ENCODE results near the gene RASSF9.

RASSF9 gene

DNA sequence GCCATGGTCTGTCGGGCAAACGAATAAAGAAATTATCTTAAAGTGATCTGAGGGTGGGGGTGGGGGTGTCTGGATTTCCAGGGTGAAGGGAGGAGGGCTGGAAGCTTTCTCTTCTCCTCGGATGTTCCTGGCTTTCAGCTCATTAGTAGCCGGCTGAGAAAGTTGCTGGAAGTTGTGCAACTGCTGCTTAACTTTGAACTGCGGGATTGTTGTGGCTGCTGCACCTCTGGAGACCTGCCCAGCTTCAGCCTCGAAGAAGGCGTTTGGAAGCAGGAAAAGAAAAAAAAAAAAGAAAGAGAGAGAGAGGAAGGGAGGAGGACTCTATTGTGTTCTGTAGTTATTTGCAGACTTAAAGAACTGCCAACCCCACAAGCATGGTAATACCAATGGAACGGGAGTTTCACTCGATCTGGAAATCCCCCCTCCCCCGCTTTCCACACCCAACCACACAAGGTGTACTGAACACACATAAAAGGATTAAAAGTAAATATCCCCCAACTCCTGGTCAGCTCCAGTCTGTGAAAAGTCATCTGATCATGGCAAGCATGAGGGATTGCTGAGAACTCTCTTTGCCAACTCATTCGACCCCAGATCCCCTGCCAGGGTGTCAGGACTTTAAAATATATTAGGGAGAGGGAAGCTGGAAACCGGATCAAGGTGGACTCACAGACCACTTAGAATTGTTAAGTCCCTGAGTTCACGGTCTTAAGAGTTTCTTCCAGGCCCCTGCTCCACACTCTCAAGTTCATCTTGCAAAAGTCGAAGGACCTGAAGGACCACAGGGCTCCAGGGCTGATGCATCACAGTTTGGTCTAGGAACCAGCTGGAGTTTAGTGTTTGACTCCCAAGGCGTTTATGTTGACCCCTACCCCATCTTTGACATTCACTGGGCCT lies at the start of gene RASSF9:
Gene RASSF9, minus strand, starts transcription at position 213 of the 894 bp plus-strand sequence. Its CDS starts 208 bp downstream, at position 5.
- no peak for DNase-seq

- no peak for DNase-seq
Observed at GRCh38 chr12:85883763-85884162, 47.6 kb upstream of the RASSF9 start.

GRCh38 chr12:85877459-85877858 lies 41.2 kb upstream of the RASSF9 start:
- no peak for DNase-seq

DNA sequence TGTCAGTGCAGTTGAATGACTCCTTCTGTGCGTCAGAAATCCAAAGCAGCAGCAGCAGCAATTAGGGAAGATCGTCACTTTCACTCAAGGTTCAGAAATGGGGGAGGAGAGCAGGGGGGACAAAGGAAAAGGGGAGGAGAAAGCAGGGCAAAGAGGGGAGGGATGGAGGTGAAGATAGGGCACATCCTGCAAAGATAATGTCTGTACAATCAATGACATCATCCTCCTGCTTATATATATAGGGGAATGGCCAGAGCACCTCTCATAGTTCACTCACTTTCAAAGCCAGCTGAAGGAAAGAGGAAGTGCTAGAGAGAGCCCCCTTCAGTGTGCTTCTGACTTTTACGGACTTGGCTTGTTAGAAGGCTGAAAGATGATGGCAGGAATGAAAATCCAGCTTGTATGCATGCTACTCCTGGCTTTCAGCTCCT lies 37.8 kb upstream of the RASSF9 start, which contains the start of gene NTS:
Gene NTS, plus strand, starts transcription at position 265 of the 431 bp plus-strand sequence. Its CDS starts 109 bp downstream, at position 374.
- no peak for DNase-seq

GRCh38 chr12:85872497-85873091 lies 36.4 kb upstream of the RASSF9 start:
- no peak for DNase-seq

DNA sequence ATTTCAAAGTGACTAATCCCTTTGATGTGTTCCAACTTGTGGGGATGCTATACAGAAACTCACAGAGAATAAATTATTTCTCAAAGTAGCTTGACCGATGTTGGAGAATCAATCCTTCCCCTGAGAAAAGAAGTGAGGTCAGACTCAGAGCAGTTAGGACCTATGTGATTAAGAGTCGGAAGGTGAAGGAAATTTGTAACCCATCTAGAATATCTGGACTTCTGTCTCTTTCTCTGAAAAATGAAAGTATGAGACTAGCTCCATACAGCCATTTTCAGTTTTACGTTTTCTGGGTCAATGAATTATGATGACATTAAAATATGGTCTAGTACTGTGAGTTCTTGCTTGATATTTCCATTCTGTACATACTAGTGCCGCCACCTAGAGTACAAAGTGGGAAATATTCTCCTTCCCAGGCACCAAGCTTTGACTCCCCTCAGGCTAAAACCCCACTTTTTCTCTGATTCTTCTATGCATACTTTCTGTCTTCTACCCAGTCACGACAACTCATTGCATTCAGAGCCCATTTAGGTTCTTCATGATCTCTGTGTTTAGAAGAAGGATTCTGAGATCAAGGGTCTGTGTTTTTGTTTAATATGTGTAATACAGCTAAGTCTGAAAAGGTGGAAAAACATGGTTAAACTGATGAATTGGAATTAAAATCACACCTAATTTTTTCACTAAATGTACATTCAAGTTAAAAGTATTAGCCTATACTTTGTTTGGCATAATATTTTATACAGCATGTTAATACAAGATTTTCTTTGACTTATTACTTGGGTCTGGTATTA lies 31.0 kb upstream of the RASSF9 start:
- DNase-seq = no peak

DNA sequence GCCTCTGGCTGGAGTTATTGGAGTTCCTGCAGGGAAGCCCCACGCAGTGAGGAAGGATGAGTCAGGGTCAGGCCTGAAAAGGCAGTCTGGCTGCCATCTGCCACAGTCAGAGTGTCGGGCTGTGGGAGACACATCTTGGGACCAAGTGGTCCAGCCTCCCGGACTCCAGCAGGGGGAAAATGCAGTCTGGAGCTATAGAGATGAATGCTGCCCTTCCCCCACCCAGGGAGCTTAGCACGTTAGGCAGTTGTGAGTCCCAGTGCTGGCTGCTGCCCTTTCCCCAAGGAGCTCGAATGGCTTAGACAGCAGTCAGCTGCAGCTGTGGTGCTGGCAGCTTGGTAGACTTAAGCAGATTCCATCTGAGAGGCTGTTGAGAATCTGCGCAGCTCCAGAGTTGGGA lies 29.7 kb upstream of the RASSF9 start:
- no peak for DNase-seq

DNA sequence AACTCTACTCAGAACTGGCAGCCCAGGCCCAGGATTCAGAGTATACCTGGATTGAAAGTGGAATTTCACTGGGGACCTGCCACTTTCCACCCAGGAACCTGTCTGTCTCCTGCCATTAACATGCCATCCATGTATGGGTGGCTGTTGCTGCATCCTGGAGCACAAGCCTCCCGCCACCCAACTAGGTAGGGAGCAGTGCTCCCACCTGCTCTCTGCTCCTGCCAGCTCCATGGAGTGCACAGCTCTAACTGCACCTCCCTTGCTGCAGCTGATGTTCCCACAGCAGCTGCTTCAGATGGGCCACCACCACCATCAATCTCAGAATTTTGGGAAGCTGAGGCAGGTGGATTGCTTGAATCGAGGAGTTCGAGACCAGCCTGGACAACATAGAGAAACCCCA lies 20.8 kb upstream of the RASSF9 start:
- no peak for DNase-seq

DNA sequence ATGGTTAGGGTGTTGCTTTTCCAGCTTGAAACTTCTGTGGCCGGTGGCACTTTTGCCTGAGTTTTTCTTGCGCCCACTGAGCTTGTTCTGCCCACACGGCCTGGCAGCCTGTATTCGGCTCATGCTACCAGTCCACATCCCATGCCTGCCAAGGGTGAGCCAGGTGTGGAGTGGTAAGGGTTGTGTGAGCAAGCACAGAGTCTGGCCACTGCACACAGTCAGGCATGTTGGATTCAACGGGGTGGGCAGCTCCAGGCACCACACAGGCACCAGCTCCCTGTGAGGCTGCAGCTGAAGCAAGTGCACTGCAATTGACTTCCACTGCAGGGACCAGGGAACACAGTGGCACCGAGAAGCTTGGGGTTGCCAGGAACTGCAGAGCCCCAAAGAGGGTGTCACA lies 19.1 kb upstream of the RASSF9 start:
- no peak for DNase-seq

DNA sequence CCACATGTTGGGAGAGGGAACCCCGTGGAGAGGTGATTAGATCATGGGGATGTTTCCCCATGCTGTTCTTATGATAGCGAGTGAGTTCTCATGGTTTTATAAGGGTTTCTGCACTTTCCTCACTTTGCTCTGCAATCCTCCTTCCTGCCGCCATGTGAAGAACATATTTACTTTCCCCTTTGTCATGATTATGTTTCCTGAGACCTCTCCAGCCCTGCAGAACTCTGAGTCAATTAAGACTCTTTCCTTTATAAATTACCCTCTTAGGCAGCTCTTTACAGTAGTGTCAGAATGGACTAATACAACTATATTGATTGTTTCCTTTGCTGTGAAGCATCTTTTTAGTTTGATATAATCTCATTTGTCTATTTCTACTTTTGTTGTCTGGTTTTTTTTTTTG lies 13.1 kb upstream of the RASSF9 start:
- DNase-seq = no peak

- DNase-seq = no peak
Observed at GRCh38 chr12:85843606-85844310, 7.5 kb upstream of the RASSF9 start.

DNA sequence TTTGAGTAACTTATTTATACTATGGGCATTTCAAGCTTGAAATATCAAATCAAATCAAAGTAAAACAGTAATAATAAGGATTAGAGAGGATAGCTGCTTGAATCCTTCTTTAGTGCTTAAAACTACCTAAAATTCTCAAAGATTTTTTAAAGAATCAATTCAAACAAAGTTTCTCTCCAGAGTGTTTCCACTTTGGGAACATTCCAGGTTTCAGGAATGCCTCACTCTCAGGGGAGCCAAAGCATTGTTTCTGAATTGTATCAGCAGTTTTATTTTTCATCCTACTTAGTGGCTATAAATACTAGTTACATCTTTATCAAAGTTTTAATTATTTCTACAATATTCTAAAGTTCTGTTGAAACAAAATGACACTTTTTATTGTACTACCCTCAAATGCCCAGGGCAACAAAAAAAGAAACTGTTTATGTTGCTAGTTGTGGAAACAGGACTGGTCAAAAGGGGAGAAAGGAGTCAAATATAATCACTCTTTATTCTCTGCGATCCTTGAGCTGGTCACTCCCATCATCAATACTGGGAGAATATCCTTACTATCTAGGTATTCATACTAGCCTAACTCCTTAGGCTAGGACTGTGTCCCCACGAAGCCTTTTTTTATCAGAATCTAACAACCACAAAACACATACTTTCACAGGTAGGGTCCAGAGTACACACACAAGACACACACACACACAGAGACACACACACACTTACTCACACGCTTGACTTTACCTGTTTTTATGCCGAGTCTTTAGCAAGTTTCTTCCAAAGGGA lies 598 bp downstream of the RASSF9 start:
- DNase-seq = no peak

DNA sequence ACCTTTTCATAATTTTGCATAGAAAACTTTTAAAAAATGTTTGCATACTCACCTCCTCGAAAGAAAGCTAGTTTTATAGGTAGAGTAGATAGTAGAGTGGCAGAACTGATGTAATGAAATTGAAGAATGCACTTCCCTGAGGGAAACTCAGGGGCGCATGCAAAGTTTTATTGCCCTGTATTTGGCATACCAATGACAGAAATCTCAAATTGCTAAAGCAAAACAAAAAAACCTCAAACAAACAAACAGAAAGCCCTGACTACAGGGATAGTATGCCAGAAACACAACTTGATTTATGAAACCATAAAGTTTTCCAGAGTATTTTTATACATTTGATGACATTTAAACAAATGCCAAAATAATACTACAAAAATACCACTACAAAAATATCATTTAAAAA lies 1.8 kb downstream of the RASSF9 start:
- DNase-seq = no peak

- DNase-seq = no peak
Observed at GRCh38 chr12:85833579-85833978, 2.6 kb downstream of the RASSF9 start.

DNA sequence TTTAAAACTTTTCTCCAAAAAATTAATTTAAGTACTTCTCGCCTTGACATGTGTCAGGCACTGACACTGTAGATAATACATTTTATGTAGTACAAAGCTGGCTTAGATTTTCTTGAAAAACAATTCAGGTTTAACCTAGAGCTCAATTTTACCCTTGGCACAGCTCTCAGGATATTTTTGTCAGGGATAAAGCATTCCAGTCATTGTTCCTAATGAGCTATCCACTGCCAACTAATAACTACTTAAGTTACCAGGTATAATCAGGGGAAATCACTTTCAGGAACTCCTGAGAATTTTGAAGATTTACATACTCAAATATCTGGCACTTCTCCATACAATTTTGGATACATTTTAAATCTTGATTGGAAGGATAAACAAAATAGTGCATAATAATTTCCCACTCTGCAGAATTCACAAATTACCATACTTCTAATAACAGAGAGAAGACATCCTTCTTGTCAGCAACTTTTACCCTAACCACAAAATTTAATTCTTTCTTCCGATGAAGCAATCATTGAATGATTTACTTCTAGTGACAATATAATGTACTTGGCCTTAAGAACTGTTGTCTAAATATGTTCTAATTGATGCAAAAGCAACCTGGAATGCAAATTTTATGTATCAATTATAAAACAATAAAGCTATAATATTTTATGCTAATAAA lies 4.8 kb downstream of the RASSF9 start:
- DNase-seq = no peak

GRCh38 chr12:85829391-85829790 lies 6.8 kb downstream of the RASSF9 start:
- DNase-seq = no peak

- no peak for DNase-seq
Observed at GRCh38 chr12:85828576-85828975, 7.6 kb downstream of the RASSF9 start.

DNA sequence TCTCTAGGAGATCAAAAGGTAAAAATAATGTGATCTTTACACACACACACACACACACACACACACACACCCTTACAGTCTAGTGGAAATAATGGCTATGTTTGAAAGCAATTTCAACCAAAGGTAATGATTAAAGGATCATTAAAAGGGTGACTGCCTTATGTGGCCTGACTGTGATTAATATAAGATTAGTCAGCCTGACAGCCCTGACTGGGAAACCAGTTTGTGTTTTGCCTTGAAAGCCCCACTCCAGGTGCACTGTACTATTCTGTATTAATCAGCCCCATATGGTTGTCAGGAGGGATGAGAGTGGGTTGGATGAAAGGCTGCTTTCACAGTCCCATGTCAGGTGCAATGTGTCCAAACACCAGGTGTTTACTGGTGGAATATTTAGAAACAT lies 10.5 kb downstream of the RASSF9 start:
- no peak for DNase-seq

DNA sequence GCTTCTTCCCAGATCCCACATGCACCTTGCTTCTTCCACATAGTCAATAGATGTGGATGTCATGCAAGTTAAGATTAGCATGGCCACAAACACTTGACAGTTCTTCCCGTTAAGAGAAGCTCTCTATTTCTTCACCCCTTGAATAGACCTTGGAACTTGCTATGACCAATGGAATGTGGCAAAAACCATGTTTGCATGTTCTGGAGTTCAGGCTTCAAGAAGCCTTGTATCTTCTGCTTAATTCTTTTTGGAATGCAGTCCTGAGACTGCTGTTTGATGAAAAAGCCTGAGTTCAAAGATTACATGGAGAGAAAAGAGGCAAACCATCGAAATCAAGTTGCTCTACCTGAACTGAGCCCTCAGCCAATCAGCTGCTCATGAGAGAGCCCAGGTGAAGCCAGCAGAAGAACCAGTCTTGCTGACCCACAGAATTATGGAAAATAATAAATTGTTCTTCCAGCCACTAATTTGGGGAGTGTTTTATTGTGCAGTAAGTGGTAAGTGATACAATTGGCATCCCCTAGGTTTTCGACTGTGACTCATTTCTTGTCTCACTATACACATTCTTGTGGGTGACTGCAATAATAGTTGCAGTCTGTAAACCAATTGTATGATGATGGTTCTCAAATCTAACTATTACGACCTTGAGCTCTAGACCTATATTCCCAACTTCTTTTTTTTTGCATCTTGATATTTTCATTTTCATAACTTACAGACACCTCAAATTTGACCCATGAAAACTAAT lies 12.6 kb downstream of the RASSF9 start:
- no peak for DNase-seq

DNA sequence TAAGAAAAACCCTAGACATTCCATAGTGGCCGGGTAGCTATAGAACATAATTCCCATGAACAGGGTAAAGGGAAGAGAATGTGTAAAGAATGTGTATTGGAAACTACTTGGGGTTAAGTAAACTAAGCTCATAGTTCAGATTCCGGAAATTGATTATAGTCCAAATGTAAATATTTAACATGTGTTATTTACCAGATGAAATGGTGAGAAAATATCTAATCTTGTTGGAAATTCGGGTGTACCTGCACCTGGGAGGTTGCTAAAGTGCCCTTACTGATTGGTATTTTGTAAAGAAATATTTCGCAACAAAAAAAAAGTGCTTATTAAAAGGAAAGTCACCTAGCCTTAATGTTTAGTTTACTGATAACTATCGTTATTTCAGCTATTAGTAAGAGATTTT lies 14.4 kb downstream of the RASSF9 start:
- no peak for DNase-seq

DNA sequence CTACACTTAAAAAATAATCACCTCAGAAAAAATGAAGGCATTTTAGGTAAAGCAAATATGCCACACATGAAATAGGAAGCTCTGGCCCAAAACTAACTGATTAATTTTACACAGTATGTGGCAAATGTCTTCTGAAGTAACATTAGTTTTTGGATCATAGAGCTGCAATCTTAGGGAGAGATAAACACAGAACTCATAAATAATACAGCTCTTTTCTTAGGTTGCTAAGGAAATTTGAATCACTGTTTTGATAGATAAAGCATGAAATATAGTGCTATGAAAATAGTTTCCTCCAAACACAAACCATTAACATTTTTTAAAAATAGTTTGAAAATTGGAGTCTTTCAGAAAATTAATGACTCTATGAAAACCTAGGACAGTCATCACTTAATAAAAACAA lies 15.0 kb downstream of the RASSF9 start:
- no peak for DNase-seq
